HL-60 (cell line): ENCODE data around the gene DNAH12.

Experiments
- DNase-seq, 2 experiments: peaks; one replicate each; pipeline ENCODE4 v3.0.0-alpha.2; 2010 to 2020; ENCODE audit warnings: low read depth in 1 of 2, low spot score in 1 of 2
- H3K27ac ChIP-seq: fragments of 250-450 bp; sonication (Bioruptor Pico); replicated peaks from 2 replicates; pipeline ENCODE4 v1.5.1; 2020; ENCODE audit warnings: mild to moderate bottlenecking, moderate library complexity
- H3K27me3 ChIP-seq: fragments of 250-450 bp; sonication (Bioruptor Pico); 2 replicates; pipeline ENCODE4 v1.5.1; 2021; ENCODE audit warnings: mild to moderate bottlenecking, moderate library complexity; ENCODE audit not compliant: insufficient read depth, poor library complexity, severe bottlenecking
- H3K4me3 ChIP-seq: replicated peaks from 2 replicates; pipeline ENCODE4 v1.5.1; 2011; ENCODE audit warnings: mild to moderate bottlenecking, control low read depth, low read length; ENCODE audit not compliant: insufficient read depth
- CTCF ChIP-seq: IDR thresholded peaks from one replicate; pipeline ENCODE4 v1.5.1; 2011; ENCODE audit warnings: low read length, control low read depth, inconsistent platforms; ENCODE audit not compliant: insufficient read depth
- GABPA ChIP-seq: IDR thresholded peaks from 2 replicates; pipeline ENCODE4 v1.6.1; 2012; ENCODE audit warnings: low read depth
- POLR2AphosphoS5 ChIP-seq: IDR thresholded peaks from 2 replicates; pipeline ENCODE4 v1.6.1; 2012; ENCODE audit warnings: low read depth
- SPI1 ChIP-seq: IDR thresholded peaks from 2 replicates; pipeline ENCODE4 v1.6.1; 2012; ENCODE audit warnings: low read depth, mild to moderate bottlenecking, borderline replicate concordance
- TF ChIP-seq, protein P1 (sequence below): IDR thresholded peaks from 2 replicates; pipeline ENCODE4 v1.6.1; 2012; ENCODE audit warnings: low read depth; ENCODE audit not compliant: insufficient replicate concordance

DNAH12 gene

DNA sequence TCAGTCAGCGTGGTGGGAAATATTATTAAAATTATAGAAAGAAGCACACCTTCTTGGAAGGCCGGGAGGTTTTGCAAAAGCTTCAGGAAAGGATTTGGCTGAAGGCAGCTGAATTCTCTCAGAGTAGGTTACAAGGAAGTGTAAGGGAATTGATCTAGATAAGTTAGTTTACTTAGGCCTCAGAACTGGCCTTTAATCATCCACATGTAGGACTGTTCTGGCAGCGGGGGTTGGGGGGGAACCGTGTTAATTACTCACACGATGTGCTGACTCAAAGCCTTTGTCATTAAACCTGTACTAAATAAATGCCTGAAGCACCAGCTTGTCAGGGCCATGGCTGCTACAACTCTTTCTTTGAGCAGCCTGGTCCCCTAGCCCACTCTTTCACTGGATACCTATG, 264.5 kb downstream of the DNAH12 start:
- no peak for DNase-seq
- TF ChIP-seq GABPA, result no peak
- no peak for TF ChIP-seq POLR2AphosphoS5
- Histone ChIP-seq H3K27ac (no peak overlapping the region), H3K4me3 (no peak overlapping the region), H3K27me3 (no peaks in the 10 kb centered on the region)

GRCh38 chr3:57278237-57278636, 265.9 kb downstream of the DNAH12 start:
- no peaks in the 10 kb centered on the region for H3K27me3 ChIP-seq
- no peak for DNase-seq
- H3K4me3 ChIP-seq, result no peak overlapping the region
- no peak overlapping the region for H3K27ac ChIP-seq
- TF ChIP-seq GABPA (no peak), CTCF (no peak), SPI1 (no peak), POLR2AphosphoS5 (no peak)
- TF ChIP-seq, protein P1, sequence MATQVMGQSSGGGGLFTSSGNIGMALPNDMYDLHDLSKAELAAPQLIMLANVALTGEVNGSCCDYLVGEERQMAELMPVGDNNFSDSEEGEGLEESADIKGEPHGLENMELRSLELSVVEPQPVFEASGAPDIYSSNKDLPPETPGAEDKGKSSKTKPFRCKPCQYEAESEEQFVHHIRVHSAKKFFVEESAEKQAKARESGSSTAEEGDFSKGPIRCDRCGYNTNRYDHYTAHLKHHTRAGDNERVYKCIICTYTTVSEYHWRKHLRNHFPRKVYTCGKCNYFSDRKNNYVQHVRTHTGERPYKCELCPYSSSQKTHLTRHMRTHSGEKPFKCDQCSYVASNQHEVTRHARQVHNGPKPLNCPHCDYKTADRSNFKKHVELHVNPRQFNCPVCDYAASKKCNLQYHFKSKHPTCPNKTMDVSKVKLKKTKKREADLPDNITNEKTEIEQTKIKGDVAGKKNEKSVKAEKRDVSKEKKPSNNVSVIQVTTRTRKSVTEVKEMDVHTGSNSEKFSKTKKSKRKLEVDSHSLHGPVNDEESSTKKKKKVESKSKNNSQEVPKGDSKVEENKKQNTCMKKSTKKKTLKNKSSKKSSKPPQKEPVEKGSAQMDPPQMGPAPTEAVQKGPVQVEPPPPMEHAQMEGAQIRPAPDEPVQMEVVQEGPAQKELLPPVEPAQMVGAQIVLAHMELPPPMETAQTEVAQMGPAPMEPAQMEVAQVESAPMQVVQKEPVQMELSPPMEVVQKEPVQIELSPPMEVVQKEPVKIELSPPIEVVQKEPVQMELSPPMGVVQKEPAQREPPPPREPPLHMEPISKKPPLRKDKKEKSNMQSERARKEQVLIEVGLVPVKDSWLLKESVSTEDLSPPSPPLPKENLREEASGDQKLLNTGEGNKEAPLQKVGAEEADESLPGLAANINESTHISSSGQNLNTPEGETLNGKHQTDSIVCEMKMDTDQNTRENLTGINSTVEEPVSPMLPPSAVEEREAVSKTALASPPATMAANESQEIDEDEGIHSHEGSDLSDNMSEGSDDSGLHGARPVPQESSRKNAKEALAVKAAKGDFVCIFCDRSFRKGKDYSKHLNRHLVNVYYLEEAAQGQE, result no peak

GRCh38 chr3:57275393-57275792, 268.8 kb downstream of the DNAH12 start:
- TF ChIP-seq POLR2AphosphoS5 (no peak), SPI1 (no peak), GABPA (no peak), CTCF (no peak)
- TF ChIP-seq, protein P1, result no peak
- Histone ChIP-seq H3K27me3 (no peaks in the 10 kb centered on the region), H3K4me3 (no peak overlapping the region), H3K27ac (no peak overlapping the region)
- no peak for DNase-seq

- TF ChIP-seq CTCF (no peak), SPI1 (no peak), GABPA (no peak), POLR2AphosphoS5 (no peak)
- TF ChIP-seq, protein P1, result no peak
- DNase-seq, result no peak
- no peak overlapping the region for H3K27ac ChIP-seq
- H3K4me3 ChIP-seq, result no peak overlapping the region
- no peaks in the 10 kb centered on the region for H3K27me3 ChIP-seq
Observed at GRCh38 chr3:57274845-57275244, 269.3 kb downstream of the DNAH12 start.
